HG02938 (cell line): ENCODE measurements around the gene PHACTR2.

Source experiments
- ATAC-seq: cut with Tn5 transposase; IDR thresholded peaks from one replicate; pipeline ENCODE4 v1.9.1; 2021; ENCODE audit warnings: mild to moderate bottlenecking, moderate library complexity; ENCODE audit not compliant: unreplicated experiment

Gene PHACTR2

GRCh38 chr6:143802833-143803565 lies 125.2 kb downstream of the PHACTR2 start:
- no peak for ATAC-seq

- ATAC-seq, result no peak
These were observed 126.2 kb downstream of the PHACTR2 start for GRCh38 chr6:143803769-143804568.

- ATAC-seq, result no peak
These were observed 127.1 kb downstream of the PHACTR2 start for GRCh38 chr6:143804835-143805239.

GRCh38 chr6:143806282-143807102 lies 128.7 kb downstream of the PHACTR2 start:
- ATAC-seq, result no peak

DNA sequence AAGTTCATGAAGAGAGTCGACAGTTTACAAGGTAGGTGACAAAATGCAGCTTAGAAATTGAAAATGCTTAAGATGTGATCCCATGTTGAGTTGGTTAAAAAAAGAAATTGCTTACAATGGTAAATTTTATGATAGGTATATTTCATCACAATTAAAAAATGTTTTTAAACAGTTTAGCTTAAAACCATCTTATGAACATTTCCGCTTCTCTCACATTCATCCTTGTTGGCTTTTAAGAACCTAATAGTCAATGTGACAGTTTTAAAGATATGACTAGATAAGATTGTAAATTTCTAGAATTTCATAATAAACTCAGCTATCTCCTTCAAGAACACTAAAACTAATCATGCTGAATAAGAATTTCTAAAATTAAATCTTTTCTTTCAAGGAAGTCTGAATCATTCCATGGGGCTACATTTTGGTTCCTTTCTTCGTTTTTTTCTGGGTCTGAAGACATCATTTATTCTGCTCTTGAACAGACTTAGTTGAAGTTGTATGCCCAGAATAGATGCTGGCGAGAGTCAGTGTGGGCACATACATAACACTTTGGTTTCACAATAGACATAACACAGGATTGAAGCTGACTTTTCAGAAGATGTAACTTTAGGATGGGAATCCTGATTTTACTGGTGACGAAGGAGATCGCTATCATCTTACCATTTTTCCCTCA lies 129.5 kb downstream of the PHACTR2 start:
- no peak for ATAC-seq

DNA sequence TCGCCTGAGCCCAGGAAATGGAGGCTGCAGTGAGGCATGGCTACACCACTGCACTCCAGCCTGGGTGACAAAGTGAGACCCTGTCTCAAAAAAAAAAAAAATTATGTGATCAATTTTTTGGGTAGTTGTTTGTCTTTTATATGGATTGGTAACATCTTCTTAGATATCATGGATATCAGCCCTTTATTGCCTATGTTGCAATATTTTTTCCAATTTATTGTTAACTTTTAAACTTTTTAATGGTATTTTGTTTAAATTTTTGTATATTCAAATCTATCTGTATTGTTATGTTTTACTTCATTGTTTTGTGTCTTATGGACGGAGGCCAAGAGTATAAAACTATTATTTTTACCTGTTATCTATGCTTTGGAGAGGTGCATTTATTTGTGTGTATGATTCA lies 133.0 kb downstream of the PHACTR2 start:
- no peak for ATAC-seq

- ATAC-seq, result no peak
These were observed 133.9 kb downstream of the PHACTR2 start for GRCh38 chr6:143811501-143812157.

DNA sequence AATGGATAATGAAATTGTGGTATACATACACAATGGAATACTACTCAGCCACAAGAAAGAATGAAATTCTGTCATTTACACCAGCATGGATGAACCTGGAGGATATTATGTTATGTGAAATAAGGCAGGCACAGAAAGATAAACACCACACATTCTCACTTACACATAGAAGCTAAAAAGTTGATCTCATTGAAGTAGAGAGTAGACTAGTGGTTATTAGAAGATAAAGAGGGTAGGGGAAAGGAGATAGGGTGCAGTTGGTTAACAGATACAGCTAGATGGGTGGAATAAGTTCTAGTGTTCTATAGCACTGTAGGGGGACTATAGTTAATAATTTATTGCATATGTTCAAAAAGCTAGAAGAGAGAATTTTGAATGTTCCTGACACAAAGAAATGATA lies 139.9 kb downstream of the PHACTR2 start:
- no peak for ATAC-seq

GRCh38 chr6:143821359-143821758 lies 143.6 kb downstream of the PHACTR2 start:
- no peak for ATAC-seq

DNA sequence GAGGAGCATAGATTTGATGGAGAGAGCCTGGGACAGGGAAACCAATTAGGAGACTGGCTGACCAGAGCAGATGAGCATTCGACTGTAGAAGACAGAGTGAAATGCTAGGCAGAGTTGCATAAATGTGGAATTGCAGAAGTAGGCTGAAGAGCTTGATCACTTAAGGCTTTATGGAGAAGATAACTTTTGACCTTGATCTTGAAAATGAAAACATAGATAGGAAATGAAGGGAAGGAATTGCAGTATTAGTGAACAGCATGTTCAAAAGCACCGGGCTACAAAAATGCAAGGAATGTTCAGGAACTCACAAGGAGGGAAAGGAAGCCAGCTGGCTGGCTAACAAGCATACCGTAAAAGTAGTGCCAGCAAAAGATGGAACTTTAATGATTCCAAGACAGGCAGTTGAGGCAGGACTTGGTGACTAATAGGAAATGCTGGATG lies 144.8 kb downstream of the PHACTR2 start:
- ATAC-seq, result no peak

DNA sequence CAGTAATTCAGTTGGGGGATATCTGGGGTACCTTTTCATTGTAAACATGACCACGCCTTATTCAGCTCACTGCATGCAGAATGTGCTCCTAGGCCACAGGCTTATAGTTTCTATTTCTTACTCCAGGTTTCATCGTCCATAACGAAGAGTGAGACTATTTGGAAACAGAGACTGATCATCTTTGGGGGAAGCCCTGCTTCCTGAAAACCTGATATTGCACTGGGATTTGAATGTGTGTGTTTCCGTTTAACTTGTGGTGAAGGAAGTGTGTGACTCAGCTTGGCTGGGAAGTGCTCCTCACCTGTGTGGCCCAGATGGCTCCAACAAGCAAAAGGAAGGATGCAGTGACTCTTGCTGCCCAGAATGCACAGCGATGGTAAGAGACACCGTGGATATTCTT lies 145.8 kb downstream of the PHACTR2 start:
- no peak for ATAC-seq

DNA sequence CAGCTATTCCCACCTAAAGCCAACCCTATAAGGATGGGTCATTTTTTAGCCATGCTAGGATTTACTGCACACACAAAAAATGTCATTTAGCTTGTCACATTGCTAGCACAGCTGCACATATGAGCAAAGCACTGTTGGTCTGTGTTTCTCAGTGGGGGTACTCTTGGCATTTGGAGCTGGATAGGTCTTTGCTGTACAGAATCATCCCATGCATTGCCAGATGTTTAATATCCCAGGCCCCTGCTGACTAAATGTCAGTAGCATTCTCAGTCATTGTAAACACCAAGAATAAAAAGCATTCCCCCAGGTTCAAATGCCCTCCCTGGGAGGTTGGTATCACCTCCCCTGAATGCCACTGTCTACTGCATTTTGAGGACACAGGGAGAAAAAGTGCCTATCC lies 150.8 kb downstream of the PHACTR2 start:
- no peak for ATAC-seq

GRCh38 chr6:143836150-143836549 lies 158.4 kb downstream of the PHACTR2 start:
- no peak for ATAC-seq

DNA sequence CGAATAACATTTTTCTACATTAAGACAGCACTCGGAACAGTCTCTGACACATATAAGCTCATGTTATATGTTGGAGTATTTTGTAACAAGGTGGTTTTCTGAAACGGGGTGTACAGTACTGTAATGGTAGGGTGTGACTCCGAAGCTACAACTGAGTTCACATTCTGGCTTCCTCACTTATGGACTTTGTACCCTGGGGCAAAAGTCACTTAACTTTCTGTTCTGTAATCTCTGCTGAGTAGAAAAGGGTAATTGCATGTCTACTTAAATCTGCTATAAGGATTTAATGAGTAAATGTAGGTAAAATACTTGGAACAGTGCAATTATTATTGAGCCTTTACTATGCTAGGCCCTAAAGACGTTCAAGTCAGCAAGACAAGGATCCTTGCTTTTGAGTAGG lies 160.6 kb downstream of the PHACTR2 start:
- no peak for ATAC-seq

- ATAC-seq, result no peak
These were observed 161.4 kb downstream of the PHACTR2 start for GRCh38 chr6:143839196-143839595.

DNA sequence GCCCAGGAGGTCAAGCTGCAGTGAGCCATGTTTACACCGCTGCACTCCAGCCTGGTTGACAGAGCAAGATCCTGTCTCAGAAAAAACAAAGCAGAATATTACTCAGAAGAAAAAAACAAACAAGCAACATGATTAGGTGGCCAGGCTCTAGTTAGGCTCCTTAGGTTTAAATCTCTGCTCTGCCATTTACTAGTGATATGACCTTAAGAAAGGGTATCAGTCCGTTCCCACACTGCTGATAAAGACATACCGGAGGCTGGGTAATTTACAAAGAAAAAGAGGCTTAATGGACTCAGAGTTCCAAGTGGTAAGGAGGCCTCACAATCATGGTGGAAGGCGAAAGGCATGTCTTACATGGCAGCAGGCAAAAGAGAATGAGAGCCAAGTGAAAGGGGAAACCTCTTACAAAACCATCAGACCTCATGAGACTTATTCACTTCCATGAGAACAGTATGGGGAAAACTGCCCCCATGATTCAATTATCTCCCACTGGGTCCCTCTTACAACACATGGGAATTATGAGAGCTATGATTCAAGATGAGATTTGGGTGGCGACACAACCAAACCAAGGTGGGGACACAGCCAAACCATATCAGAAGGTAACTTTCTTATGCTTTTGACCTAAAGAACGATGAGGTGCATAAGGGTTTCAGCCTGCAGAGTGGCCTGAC lies 163.0 kb downstream of the PHACTR2 start:
- ATAC-seq, result no peak

DNA sequence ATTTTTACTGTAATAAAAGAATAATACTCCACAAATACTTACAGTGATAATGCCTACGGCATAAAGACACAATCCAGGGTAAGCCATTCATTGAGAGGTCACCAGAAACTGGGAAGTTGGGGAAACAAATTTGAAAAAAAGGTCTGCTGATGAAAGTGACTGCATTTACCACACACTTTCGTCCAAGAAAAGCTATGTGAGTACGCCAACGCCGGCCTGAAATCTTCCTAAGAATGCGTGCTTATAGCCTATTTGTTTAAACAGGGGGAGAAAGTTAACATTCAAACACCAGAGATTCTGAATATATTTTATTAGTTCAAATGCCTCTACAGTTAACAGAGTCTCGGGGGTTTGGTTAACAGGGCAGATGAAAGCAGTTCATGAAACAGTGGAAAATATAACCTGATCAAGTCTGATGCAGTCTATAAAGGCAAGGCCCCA lies 164.7 kb downstream of the PHACTR2 start:
- ATAC-seq, result peak; percentile 31

- ATAC-seq, result peak; percentile 99
These were observed 165.3 kb downstream of the PHACTR2 start, which contains the start of gene LTV1 for GRCh38 chr6:143842902-143843676. LTV1 (plus strand) TSS chr6:143843338; CDS start chr6:143843478, 140 bp downstream.

DNA sequence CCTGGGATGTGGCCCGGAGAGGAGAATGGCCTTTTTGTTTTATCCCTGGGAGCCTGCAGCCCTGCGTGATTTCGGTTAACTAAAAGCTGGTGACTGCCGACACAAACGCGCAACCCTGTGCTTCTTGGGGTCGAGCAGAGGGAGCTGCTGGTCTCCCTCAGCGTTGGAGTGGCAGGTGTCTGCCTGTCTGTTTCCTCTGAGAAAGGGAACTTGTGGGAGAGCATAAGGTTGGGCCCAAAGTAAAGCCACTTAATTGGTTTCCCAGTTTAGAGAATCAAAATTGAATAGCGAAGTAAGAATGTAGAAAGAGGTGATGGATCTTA lies 165.9 kb downstream of the PHACTR2 start:
- peak; percentile 15 for ATAC-seq
